Thyroid gland (tissue), 4 donors: ENCODE data around the gene ZNF618.

ENCODE experiments used
- POLR2A ChIP-seq, 2 donors: fragments of 450-650 bp; IDR thresholded peaks; one replicate each; pipeline ENCODE4 v1.6.1; 2017; ENCODE audit warnings: antibody characterized with exemption in 2 of 2, mild to moderate bottlenecking in 2 of 2, moderate library complexity in 1 of 2
- TF ChIP-seq, protein P1 (sequence below), 6 experiments: fragments of 200-600 bp in 3 of 6; fragments of 450-650 bp in 3 of 6; sonication (generic) in 3 of 6; IDR thresholded peaks; one replicate each; pipeline ENCODE4 v1.5.1; 2016 to 2019; ENCODE audit warnings: antibody characterized with exemption in 6 of 6, mild to moderate bottlenecking in 2 of 6, inconsistent platforms in 1 of 6, moderate library complexity in 1 of 6

DNA sequence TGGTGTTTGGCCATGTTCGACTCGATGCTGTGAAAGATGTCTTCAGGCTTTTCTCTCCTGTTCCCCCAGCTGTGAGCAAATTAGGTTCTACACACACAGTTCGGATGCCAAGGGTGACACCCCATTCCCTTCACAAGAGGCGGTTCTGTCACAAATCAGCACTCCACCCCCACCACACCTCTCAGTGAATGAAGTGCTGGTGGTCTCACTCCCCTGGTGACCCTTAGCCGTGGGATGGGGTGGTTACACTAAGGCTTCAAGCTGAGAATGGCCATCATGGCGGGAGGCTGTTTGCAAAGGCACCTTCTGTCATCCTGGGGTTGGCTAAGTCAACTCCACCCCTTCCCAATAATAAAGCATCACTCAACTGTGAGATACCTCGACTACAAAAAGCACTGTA lies 175.6 kb downstream of the ZNF618 start:
- no peak for TF ChIP-seq POLR2A (IDR thresholded peaks at IDR 0.05)
- TF ChIP-seq, protein P1, sequence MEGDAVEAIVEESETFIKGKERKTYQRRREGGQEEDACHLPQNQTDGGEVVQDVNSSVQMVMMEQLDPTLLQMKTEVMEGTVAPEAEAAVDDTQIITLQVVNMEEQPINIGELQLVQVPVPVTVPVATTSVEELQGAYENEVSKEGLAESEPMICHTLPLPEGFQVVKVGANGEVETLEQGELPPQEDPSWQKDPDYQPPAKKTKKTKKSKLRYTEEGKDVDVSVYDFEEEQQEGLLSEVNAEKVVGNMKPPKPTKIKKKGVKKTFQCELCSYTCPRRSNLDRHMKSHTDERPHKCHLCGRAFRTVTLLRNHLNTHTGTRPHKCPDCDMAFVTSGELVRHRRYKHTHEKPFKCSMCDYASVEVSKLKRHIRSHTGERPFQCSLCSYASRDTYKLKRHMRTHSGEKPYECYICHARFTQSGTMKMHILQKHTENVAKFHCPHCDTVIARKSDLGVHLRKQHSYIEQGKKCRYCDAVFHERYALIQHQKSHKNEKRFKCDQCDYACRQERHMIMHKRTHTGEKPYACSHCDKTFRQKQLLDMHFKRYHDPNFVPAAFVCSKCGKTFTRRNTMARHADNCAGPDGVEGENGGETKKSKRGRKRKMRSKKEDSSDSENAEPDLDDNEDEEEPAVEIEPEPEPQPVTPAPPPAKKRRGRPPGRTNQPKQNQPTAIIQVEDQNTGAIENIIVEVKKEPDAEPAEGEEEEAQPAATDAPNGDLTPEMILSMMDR (IDR thresholded peaks at IDR 0.05) = no peak
